Measurements from ENCODE around the gene IGSF21. TPM values are rescaled to one million over a fixed set of nuclear protein-coding genes. Genes with fewer than 3 reads are reported as not detected.

IGSF21 gene
- total and polyA plus RNA-seq, 10 of the 15 experiments (the other 5 are each of a cell fraction or from before 2014, with no cell fraction given) = 0.03 to 0.49 TPM; not detected in 8

DNA sequence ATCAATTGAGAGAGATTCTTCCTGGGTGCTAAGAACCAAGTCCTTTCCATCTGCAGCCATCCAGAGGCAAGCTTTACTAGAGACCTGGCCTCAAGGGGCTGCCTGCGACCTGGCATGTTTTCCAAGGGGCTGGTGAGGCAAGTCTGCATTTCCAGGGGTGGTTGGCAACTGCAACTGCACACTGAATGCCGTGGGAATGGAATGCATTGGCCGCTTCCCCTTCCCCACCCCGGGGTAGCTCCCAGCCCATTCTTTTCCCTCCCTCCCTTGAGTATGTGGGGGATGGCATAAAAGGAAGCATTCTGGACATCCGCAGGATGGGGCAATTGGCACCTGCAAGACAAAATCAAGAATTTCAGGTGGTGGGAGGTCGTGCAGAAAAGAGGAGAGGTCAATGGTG lies 155.1 kb downstream of the IGSF21 start (continued):
- TF ChIP-seq, protein P1, sequence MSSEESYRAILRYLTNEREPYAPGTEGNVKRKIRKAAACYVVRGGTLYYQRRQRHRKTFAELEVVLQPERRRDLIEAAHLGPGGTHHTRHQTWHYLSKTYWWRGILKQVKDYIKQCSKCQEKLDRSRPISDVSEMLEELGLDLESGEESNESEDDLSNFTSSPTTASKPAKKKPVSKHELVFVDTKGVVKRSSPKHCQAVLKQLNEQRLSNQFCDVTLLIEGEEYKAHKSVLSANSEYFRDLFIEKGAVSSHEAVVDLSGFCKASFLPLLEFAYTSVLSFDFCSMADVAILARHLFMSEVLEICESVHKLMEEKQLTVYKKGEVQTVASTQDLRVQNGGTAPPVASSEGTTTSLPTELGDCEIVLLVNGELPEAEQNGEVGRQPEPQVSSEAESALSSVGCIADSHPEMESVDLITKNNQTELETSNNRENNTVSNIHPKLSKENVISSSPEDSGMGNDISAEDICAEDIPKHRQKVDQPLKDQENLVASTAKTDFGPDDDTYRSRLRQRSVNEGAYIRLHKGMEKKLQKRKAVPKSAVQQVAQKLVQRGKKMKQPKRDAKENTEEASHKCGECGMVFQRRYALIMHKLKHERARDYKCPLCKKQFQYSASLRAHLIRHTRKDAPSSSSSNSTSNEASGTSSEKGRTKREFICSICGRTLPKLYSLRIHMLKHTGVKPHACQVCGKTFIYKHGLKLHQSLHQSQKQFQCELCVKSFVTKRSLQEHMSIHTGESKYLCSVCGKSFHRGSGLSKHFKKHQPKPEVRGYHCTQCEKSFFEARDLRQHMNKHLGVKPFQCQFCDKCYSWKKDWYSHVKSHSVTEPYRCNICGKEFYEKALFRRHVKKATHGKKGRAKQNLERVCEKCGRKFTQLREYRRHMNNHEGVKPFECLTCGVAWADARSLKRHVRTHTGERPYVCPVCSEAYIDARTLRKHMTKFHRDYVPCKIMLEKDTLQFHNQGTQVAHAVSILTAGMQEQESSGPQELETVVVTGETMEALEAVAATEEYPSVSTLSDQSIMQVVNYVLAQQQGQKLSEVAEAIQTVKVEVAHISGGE (CRISPR knock-in tag; IDR thresholded peaks at IDR 0.05) = no peak
- TF ChIP-seq RCOR1 (conservative IDR thresholded peaks at IDR 0.05; ENCODE audit: low read depth, low read length) (no peak), FOXM1 (IDR thresholded peaks at IDR 0.05; ENCODE audit: low read depth, low read length) (no peak), SREBF1 (IDR thresholded peaks at IDR 0.05; ENCODE audit: low read length) (no peak), ATF7 (IDR thresholded peaks at IDR 0.05; ENCODE audit: low read depth) (no peak)

DNA sequence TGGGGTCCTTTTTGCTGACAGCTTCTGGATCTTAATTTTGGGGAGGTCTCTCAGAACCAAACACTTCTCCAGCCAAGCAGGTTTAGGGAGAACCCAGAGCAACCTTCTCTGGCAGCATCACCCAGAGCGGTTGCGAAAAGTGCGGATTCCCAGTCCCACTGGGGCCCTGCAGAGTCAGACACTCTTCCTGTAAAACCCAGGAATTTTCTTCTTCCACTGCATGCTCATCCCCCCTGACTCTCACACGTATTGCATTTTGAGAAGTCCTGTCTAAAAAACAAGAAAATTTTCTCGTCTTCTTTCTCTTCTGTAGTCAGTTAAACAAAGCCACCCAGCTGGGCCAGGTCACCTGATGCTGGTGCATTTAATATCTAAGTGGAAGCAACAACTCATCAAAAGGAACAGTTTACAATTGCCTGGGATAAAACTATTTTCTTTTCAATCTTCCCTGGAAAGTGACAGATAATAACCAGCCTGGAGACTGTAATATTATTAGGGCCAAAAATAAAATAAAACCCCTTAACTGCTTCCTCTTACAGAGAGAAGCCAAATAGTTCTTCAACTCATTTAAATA lies 156.0 kb downstream of the IGSF21 start:
- FAIRE-seq = no peak
- H3K4me1 ChIP-seq (ENCODE audit: control insufficient read depth, insufficient read depth, low read length) = no peaks in the 10 kb centered on the region
- SMC1A ChIA-PET (ENCODE audit: uncharacterized antibody, unreplicated experiment) = no interaction called here
- TF ChIP-seq, protein P2, sequence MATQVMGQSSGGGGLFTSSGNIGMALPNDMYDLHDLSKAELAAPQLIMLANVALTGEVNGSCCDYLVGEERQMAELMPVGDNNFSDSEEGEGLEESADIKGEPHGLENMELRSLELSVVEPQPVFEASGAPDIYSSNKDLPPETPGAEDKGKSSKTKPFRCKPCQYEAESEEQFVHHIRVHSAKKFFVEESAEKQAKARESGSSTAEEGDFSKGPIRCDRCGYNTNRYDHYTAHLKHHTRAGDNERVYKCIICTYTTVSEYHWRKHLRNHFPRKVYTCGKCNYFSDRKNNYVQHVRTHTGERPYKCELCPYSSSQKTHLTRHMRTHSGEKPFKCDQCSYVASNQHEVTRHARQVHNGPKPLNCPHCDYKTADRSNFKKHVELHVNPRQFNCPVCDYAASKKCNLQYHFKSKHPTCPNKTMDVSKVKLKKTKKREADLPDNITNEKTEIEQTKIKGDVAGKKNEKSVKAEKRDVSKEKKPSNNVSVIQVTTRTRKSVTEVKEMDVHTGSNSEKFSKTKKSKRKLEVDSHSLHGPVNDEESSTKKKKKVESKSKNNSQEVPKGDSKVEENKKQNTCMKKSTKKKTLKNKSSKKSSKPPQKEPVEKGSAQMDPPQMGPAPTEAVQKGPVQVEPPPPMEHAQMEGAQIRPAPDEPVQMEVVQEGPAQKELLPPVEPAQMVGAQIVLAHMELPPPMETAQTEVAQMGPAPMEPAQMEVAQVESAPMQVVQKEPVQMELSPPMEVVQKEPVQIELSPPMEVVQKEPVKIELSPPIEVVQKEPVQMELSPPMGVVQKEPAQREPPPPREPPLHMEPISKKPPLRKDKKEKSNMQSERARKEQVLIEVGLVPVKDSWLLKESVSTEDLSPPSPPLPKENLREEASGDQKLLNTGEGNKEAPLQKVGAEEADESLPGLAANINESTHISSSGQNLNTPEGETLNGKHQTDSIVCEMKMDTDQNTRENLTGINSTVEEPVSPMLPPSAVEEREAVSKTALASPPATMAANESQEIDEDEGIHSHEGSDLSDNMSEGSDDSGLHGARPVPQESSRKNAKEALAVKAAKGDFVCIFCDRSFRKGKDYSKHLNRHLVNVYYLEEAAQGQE (IDR thresholded peaks at IDR 0.05; ENCODE audit: low read depth, low read length) = no peak
- TF ChIP-seq NR2C2 (IDR thresholded peaks at IDR 0.05; ENCODE audit: borderline replicate concordance, control insufficient read depth, insufficient read length, low read depth) (no peak), CEBPB (IDR thresholded peaks at IDR 0.05; ENCODE audit: borderline replicate concordance in 1 of 2, low read depth in 2 of 2, low read length in 2 of 2) (no peak), CHD2 (IDR thresholded peaks at IDR 0.05; ENCODE audit: borderline replicate concordance, low read depth, low read length) (no peak), SIX5 (IDR thresholded peaks at IDR 0.05; ENCODE audit: low read depth, low read length, severe bottlenecking) (no peak), SREBF2 (IDR thresholded peaks at IDR 0.05; ENCODE audit: low read length) (no peak)
- TF ChIP-seq, protein P3, sequence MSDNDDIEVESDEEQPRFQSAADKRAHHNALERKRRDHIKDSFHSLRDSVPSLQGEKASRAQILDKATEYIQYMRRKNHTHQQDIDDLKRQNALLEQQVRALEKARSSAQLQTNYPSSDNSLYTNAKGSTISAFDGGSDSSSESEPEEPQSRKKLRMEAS (IDR thresholded peaks at IDR 0.05; ENCODE audit: low read depth, low read length) = no peak
- TF ChIP-seq, protein P4, sequence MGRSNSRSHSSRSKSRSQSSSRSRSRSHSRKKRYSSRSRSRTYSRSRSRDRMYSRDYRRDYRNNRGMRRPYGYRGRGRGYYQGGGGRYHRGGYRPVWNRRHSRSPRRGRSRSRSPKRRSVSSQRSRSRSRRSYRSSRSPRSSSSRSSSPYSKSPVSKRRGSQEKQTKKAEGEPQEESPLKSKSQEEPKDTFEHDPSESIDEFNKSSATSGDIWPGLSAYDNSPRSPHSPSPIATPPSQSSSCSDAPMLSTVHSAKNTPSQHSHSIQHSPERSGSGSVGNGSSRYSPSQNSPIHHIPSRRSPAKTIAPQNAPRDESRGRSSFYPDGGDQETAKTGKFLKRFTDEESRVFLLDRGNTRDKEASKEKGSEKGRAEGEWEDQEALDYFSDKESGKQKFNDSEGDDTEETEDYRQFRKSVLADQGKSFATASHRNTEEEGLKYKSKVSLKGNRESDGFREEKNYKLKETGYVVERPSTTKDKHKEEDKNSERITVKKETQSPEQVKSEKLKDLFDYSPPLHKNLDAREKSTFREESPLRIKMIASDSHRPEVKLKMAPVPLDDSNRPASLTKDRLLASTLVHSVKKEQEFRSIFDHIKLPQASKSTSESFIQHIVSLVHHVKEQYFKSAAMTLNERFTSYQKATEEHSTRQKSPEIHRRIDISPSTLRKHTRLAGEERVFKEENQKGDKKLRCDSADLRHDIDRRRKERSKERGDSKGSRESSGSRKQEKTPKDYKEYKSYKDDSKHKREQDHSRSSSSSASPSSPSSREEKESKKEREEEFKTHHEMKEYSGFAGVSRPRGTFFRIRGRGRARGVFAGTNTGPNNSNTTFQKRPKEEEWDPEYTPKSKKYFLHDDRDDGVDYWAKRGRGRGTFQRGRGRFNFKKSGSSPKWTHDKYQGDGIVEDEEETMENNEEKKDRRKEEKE (IDR thresholded peaks at IDR 0.05) = no peak

More for the DNA sequence above, 156.0 kb downstream of the IGSF21 start:
- H3K9me3 ChIP-seq (replicated peaks; ENCODE audit: control insufficient read depth, insufficient read depth, low read length) = no peaks in the 10 kb centered on the region; the same call in 2 of the 3 replicates
- H3K27ac ChIP-seq (ENCODE audit: control insufficient read depth, insufficient read depth) = no peak overlapping the region
- BruUV-seq (replicated peaks) = no TSS peak
- POLR2A ChIA-PET = no interaction called here
- no peak overlapping the region for H3K4me3 ChIP-seq
- ATAC-seq (no peak), DNase-seq (ENCODE audit: low read depth, low spot score) (no peak)
- H3K4me2 ChIP-seq (ENCODE audit: control insufficient read depth, insufficient read depth) = no peak overlapping the region
- H3K79me2 ChIP-seq (ENCODE audit: control insufficient read depth, insufficient read depth, low read length) = no peaks in the 10 kb centered on the region
- H4K20me1 ChIP-seq (ENCODE audit: control insufficient read depth, insufficient read depth) = no peaks in the 10 kb centered on the region
- CTCF ChIA-PET = no interaction called here
- 51% methylated on average over 5 of the region's 5 CpGs for WGBS (ENCODE audit: insufficient coverage, insufficient replicate concordance, low lambda C conversion rate, missing lambda C conversion rate)
- RAD21 ChIA-PET (ENCODE audit: unreplicated experiment) = no interaction called here
- in situ Hi-C loops (cut with MboI) = no loop called here
- H3K27me3 ChIP-seq (replicated peaks in 1 of 2; ENCODE audit: control insufficient read depth in 2 of 2, insufficient read depth in 2 of 2, low read length in 1 of 2) = peaks cover 0 to 2% of the 10 kb centered on the region in 2 experiments; a peak in 3 of 4 replicates
- no peaks in the 10 kb centered on the region for H3K36me3 ChIP-seq (ENCODE audit: control insufficient read depth in 2 of 2, insufficient read depth in 2 of 2, low read length in 1 of 2)
- no peak overlapping the region for H2AFZ ChIP-seq (ENCODE audit: control insufficient read depth, low read depth, low read length)
- intact Hi-C loops (cut with micrococcal nuclease; ENCODE audit: unreplicated experiment) = no loop called here
- H3K9ac ChIP-seq (ENCODE audit: control insufficient read depth, insufficient read depth, low read length) = no peak overlapping the region

All from GM12878 (cell line).